NCI-H146 (cell line): ENCODE measurements around the gene CA9.

Experiments
- DNase-seq: peaks from one replicate; lab custom pipeline; 2025; lab: John Stamatoyannopoulos, UW

The CA9 gene

GRCh38 chr9:35691757-35692301, 18.1 kb downstream of the CA9 start:
- DNase-seq = no peak

GRCh38 chr9:35695943-35696401, 22.2 kb downstream of the CA9 start:
- DNase-seq = no peak

GRCh38 chr9:35696520-35697215, 22.9 kb downstream of the CA9 start:
- peak; percentile 57 for DNase-seq

- DNase-seq = no peak
These were observed 23.8 kb downstream of the CA9 start for GRCh38 chr9:35697486-35697885.

- no peak for DNase-seq
These were observed 24.5 kb downstream of the CA9 start for GRCh38 chr9:35698231-35698630.

GRCh38 chr9:35700031-35700430, 26.3 kb downstream of the CA9 start:
- no peak for DNase-seq

DNA sequence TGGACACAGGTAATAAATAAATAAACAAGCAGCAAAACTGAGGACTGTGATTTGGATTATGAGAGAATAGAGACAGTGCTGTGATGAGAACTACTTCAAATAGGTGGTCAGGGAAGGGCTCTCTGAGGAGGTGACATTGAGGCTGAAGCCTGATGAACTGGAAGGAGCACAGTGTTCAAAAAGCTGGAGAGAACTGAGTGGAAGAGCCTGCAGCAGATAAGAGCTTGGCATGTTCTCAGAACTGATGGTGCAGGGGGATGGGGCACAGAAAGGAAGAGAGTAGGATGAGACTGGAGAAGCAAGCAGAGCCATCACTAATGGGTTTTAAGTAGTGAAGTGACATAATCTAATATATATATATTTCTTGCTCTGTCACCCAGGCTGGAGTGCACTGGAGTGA, 27.2 kb downstream of the CA9 start:
- DNase-seq = no peak

DNA sequence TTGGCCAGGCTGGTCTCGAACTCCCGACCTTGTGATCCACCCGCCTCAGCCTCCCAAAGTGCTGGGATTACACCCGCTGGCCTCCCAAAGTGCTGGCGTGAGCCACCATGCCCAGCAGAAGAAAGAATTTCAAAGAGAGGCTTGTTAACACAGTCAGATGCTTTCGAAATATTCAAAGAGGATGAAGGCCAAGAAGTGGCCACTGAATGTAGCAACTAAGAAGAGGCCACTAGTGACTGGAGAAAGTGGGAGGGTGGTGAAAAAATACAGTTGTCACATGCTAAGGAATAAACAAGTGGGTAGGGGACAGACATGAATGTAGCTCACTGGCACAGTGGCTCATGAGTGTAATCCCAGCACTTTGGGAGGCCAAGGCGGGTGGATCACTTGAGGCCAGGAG, 29.0 kb downstream of the CA9 start:
- no peak for DNase-seq

- no peak for DNase-seq
These were observed 30.4 kb downstream of the CA9 start for GRCh38 chr9:35703906-35704672.

GRCh38 chr9:35705372-35705771, 31.6 kb downstream of the CA9 start:
- DNase-seq = no peak

DNA sequence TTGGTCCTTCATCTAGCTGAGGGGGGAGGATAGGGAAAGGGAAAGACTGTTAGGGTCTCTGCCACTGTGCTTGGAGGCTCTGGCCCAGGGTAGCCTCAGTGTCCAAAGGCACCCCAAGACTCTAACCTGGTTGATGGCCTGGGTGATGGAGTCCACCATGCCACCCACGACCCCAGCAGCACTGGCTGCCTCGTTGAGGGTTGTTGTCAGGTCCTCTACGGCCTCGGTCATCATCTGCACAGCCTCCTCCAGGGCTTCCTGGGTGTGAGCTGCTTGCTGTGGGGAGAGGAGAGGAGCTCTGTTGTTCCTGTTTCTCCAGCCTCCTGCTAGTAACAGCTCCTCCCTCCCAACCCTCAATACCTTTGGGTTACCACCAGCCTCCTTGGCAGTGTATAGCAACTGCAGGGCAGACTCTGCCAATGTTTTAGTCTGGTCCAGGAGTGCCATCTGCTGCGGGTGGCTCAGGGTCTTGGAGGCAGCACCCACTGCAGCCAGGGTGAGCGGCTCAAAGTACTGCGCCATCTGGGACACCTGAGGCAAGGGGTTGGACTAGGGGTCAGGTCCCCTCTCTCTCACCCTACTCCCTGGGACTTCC, 32.2 kb downstream of the CA9 start:
- no peak for DNase-seq

GRCh38 chr9:35706951-35707350, 33.2 kb downstream of the CA9 start:
- DNase-seq = no peak

GRCh38 chr9:35708146-35708545, 34.4 kb downstream of the CA9 start:
- DNase-seq = no peak

GRCh38 chr9:35710818-35711500, 37.2 kb downstream of the CA9 start:
- no peak for DNase-seq

GRCh38 chr9:35711501-35712428, 38.0 kb downstream of the CA9 start:
- no peak for DNase-seq

DNA sequence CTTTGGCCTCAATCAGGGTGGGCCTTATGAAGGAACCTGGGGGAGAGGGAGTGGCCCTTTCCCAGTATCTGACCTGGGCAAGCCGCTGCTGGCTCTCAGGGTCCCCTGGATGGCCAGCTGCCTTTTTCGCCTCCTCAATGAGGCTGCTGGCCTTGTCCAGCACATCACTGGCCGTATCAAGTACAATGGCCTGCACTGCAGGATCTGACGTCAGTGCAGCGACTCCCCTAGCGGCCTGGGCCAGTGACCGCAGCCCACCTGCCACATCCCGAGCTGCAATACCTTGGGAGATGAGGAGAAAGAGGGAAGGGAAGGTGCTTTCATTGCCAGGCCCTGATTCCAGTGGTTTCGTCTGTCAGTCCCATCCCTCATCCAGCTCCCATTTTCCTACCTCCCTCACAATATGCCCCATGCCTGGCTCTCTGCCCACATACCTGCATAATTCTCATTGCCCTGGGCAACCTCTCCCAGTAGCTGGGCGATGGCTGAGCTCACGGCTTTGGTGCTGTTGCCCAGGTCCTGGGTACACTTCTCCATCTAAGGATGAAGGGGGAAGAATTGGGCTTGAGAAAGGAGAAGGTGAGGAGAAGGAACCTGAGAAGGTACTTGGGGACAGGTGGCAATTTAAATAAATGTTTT, 39.2 kb downstream of the CA9 start:
- no peak for DNase-seq

GRCh38 chr9:35713578-35713977, 39.9 kb downstream of the CA9 start:
- DNase-seq = no peak

GRCh38 chr9:35714123-35714522, 40.4 kb downstream of the CA9 start:
- no peak for DNase-seq

DNA sequence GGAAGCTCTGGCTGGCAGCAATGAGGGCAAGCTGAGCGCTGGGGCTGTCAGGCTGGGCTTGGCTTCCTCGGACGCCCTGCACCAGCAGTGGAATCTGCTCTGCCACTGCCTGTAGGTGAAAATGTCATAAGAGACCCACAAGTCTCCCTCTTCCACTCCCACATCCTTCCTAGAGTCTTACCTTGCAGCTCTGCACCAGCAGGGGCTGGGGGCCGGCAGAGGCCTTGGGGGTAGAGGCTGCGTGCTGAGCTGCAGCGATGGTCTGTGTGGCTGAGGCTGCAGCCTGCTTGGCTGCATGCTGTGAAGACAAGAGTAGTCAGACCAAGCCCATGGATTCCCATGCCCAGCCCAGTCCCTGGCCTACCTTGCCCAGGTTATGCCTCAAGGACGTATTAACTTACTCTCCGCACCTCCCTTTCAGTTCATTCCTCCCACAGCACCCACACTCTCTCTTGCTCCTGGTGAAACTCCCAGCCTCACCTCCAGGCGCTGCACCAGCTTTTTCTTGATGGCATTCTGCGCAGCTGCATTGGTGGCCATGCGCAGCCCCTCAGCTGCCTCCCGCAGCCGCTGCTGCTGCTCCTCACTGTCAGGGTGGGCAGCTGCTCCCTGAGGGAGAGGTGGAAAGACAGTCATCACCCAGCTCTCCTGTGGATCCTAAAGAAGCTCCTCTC, 41.0 kb downstream of the CA9 start:
- no peak for DNase-seq

- DNase-seq = no peak
These were observed 42.5 kb downstream of the CA9 start for GRCh38 chr9:35716230-35716629.
